HG02884 (cell line): ENCODE data around the gene ABRACL.
A peak's percentile ranks its signal among the peaks of the same experiment; 100 is the strongest.
"Not testable (repeated sequence)": the region's sequence is repeated elsewhere in the genome, so short reads cannot be mapped to it uniquely, and the experiment has no call there.

Source experiments
- ATAC-seq: cut with Tn5 transposase; IDR thresholded peaks from one replicate; pipeline ENCODE4 v1.9.1; 2021; ENCODE audit warnings: mild to moderate bottlenecking, moderate library complexity; ENCODE audit not compliant: unreplicated experiment

The ABRACL gene

DNA sequence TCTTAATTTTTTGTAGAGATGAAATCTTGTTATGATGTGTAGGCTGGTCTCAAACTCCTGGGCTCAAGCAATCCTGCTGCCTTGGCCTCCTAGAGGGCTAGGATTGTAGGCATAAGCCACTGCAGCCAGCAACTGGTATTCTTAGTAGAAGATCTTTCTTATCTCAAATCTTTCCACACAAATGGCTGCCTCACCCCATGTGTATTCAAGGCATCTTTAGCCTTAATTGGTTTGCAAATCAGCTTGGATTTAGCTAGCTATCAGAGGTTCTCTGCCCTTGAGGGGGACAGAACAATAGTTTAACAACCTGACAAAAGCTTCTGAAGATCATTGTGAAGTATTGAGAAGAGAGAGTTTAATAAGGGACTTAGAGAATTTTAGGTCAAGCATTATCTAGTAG is 17.9 kb upstream of the ABRACL start:
- no peak for ATAC-seq

- no peak for ATAC-seq
These were observed 16.6 kb upstream of the ABRACL start for GRCh38 chr6:139011980-139012379.

DNA sequence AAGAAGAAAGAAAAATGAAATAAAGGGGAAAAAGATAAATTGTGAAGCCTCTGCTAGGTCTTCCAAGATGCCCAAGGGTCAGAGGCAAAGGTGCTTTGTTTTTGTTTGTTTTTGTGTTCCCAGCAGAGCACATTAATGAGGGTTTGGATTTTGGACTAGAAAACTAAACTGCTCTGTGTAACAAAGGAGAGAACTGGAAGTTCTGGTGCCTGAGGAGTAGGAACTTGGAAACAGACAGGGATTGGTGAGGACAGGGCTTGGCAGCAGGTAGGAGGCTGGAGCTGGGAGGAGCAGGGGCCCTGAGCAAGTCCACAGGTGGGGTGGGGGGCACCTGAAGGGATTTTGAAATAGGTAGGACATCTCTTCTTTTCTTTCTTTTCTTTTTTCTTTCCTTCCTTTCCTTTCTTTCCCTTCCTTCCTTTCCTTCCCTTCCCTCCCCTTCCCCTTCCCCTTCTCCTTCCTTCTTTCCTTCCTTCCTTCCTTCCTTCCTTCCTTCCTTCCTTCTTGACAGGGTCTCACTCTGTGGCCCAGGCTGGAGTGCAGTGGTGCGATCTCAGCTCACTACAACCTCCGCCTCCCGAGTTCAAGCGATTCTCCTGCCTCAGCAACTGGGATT is 15.3 kb upstream of the ABRACL start:
- no peak for ATAC-seq

- ATAC-seq = no peak
These were observed 13.6 kb upstream of the ABRACL start for GRCh38 chr6:139014945-139015344.

GRCh38 chr6:139016337-139017213 is 12.0 kb upstream of the ABRACL start:
- ATAC-seq = peak; percentile 99

DNA sequence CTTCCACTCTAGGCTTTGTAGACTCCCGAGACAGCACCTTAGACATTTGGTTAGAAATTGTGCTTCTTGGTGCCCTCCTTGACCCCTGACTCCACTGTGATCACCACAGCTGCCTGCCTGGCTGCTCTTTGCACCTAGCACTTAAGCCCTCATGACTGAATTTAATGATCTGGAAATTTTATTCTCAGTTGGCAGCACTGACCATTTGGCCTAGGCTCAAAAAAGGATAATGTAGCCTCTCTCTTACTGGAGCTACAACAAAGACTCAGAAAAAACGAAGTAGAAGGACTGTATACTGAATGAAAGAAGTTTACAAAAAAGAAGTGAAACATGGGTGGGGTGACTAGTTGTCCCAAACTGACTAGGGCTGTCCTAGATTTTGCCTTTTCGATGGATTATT is 11.3 kb upstream of the ABRACL start:
- ATAC-seq = no peak

DNA sequence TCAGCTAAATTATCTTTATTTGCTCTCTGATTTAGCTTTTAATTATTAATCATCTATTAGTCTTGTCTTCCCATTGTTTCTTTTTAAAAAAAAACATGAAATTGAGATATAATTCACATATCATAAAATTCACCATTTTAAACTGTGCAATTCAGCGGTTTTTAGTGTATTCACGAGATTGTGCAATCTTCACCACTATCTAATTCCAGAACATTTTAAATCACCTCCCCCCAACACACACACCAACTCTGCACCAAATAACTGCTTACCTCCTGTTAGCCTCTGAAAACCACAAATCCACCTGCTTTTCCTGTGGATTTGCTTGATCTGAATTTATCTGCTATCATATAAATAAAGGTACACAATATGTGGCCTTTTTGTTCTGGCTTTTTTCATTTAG is 8.8 kb upstream of the ABRACL start:
- ATAC-seq = no peak

- ATAC-seq = no peak
These were observed 7.9 kb upstream of the ABRACL start for GRCh38 chr6:139020689-139021088.

GRCh38 chr6:139025416-139025815 is 3.1 kb upstream of the ABRACL start:
- ATAC-seq = not testable (repeated sequence)

GRCh38 chr6:139027620-139028182 is 844 bp upstream of the ABRACL start:
- no peak for ATAC-seq

GRCh38 chr6:139028215-139028657 is 309 bp upstream of the ABRACL start:
- peak; percentile 4 for ATAC-seq

GRCh38 chr6:139029470-139030227 is 1.1 kb downstream of the ABRACL start:
- peak; percentile 17 for ATAC-seq

GRCh38 chr6:139030228-139030963 is 1.9 kb downstream of the ABRACL start:
- ATAC-seq = peak; percentile 35

GRCh38 chr6:139037490-139037889 is 8.9 kb downstream of the ABRACL start:
- ATAC-seq = no peak

GRCh38 chr6:139044250-139044649 is 15.7 kb downstream of the ABRACL start:
- ATAC-seq = no peak

- ATAC-seq = no peak
These were observed 19.1 kb downstream of the ABRACL start for GRCh38 chr6:139047677-139048076.

- ATAC-seq = not testable (repeated sequence)
These were observed 20.4 kb downstream of the ABRACL start for GRCh38 chr6:139048912-139049311.

DNA sequence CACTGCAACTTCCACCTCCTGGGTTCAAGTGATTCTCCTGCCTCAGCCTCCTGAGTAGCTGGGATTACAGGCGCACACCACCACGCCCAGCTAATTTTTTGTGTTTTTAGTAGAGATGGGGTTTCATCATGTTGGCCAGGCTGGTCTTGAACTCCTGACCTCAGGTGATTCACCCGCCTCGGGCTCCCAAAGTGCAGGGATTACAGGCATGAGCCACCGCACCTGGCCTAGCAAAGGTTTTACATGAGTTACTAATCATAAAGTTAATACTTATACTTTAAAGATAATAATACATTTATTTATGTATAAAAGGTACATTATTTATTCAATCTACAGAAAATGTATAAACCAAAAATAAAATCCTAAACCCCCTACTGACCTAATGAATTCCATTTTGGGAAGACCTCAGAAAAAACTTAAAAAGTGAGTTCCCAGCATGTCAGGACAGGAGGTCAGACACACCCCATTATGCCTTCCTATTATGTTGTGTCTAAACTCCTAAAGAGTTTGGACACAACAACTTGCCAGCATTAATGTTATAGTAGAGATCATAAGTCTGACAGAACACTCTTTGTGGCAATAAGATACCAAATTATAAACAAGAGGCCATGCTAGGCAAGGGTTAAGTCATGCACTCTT is 21.7 kb downstream of the ABRACL start:
- ATAC-seq = not testable (repeated sequence)

- no peak for ATAC-seq
These were observed 22.3 kb downstream of the ABRACL start for GRCh38 chr6:139050770-139051313.
